AG09319 (cell line): ENCODE measurements around the gene TBC1D22A.

Source experiments
- DNase-seq: peaks from one replicate; pipeline ENCODE4 v3.0.0-alpha.2; 2010; ENCODE audit warnings: low read depth; ENCODE audit errors: extremely low read depth
- TF ChIP-seq, protein P1 (sequence below): IDR thresholded peaks from 2 replicates; pipeline ENCODE4 v1.5.1; 2011; ENCODE audit warnings: low read depth, mild to moderate bottlenecking, inconsistent platforms, low read length, moderate library complexity

The TBC1D22A gene

DNA sequence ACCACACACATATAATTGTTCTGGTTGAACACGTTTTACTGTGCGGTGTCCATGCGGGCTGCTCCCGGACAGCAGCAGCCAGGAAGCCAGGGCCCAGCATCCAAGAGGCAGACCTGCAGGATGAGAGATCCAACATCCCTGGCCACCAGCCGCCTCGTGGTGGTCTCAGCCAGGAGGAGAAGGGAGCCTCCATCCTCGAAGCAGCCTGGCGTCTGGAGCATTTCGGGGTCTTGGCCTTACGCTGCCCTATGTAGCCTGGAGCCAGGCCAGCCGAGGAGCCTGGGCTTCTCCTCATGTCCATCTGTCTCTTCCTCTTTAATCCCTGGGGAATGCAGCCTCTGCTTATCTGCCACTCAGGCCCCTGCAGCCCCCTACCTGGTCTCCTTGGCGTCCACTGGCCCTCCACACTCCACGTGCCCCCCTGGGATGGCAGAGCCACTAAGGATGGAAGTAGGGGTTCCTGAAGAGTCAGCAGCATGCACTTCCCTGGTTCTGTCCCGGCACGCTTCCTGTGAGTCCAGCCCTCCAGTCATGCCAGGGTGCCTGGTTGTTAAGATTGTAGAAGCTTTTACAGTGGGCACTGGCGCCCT, 253.2 kb downstream of the TBC1D22A start:
- DNase-seq = no peak
- TF ChIP-seq, protein P1, sequence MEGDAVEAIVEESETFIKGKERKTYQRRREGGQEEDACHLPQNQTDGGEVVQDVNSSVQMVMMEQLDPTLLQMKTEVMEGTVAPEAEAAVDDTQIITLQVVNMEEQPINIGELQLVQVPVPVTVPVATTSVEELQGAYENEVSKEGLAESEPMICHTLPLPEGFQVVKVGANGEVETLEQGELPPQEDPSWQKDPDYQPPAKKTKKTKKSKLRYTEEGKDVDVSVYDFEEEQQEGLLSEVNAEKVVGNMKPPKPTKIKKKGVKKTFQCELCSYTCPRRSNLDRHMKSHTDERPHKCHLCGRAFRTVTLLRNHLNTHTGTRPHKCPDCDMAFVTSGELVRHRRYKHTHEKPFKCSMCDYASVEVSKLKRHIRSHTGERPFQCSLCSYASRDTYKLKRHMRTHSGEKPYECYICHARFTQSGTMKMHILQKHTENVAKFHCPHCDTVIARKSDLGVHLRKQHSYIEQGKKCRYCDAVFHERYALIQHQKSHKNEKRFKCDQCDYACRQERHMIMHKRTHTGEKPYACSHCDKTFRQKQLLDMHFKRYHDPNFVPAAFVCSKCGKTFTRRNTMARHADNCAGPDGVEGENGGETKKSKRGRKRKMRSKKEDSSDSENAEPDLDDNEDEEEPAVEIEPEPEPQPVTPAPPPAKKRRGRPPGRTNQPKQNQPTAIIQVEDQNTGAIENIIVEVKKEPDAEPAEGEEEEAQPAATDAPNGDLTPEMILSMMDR = no peak

DNA sequence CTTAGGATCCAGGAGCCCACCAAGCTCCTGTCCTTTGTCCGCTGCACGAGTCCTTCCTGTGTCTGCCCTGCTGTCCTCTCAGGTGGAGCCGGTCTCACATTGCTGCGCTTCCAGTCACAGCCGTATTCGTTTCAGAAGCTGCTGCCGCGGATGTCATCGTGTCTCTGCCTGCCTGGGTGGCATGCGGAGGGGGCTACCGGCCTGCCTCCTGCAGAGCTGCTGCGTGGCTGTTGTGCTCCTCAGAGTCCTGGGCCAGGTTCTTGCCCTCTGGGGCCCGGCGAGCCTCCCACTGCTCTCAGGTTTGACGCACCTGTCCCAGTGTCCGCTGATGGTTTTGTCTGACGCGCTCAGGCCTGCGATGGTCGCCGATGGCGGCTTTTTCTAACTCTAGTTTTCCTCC, 254.2 kb downstream of the TBC1D22A start:
- TF ChIP-seq, protein P1 = no peak
- DNase-seq = no peak

- TF ChIP-seq, protein P1 = no peak
- no peak for DNase-seq
Measured at GRCh38 chr22:47017245-47017644, 254.8 kb downstream of the TBC1D22A start.

DNA sequence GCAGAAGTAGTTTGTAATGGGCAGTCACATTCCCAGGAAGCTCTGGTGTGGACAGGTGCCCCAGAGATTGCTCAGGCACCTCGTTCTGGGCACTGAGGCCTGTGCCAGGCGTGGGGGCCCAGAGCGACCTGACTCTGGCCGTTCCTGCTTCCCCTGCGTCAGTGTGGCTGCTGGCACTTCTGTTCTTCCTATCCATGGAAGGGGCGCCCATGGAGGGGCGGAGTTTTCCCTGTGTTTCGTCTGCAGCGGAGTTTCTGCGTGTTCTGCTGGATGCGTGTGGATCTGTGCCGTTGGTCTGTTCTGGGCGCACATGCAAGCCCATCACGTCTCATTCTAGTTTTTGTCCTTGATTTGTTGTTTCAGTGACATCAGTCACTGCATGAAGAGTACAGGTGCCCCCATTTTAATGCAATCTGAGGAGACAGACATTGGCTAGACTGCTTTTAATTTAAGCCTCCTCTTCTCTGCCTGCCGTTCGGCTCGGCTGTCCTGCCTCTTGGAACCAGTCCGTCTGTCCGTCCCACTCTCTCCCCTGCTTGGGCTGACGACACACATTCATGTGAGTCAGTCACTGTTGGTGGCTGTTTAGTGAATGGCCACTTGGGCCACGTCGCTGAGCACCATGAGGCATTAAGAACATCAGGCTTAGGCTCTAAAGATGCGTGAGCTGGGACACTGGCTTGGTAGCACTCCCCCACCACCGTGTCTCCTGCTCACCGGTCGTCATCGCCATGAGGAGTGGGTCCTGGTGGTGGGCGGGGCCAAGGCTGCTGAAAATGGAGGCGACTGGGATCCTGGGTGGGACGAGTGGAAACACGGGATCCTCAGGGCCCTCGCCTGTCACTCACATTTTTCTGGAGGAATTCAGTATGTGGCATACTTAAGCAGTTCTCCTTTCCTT, 255.8 kb downstream of the TBC1D22A start:
- no peak for DNase-seq
- TF ChIP-seq, protein P1 = no peak

DNA sequence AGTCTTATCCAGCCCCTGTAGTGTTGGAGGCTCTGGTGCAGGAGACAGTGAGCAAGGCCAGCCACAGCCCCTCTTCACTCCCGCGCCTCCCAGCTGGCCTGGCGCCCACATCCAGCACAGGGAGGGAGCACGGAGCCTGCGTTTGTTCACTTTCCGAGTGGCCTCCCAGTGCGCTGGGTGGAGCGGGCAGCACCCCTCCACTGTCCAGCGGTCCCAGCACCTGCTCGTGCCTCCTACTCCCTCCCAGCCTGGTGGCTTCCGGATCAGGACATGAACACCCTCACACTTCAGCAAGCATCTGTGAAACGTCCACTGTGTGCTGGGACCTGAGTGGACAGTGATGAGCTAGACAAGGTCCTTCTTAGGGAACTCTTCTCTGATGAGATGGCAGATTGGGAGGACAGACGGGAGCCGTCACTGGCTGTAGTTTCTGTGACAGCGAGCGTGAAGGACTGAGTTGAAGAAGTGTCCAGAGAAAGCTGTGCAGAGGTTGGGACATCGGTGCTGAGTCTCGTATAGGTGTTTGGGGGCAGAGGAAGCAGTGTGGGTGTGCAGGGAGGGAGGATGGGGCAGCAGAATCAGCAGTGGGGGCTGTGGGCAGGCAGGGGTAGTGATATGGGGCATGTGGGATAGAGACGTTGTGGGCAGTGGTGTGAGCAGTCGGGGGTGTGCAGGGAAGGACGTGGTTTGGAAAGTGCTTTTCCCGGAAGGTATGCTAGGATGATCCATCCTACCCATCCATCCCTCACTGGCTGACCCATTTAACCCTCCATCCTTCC, 256.8 kb downstream of the TBC1D22A start:
- no peak for DNase-seq
- TF ChIP-seq, protein P1 = no peak

DNA sequence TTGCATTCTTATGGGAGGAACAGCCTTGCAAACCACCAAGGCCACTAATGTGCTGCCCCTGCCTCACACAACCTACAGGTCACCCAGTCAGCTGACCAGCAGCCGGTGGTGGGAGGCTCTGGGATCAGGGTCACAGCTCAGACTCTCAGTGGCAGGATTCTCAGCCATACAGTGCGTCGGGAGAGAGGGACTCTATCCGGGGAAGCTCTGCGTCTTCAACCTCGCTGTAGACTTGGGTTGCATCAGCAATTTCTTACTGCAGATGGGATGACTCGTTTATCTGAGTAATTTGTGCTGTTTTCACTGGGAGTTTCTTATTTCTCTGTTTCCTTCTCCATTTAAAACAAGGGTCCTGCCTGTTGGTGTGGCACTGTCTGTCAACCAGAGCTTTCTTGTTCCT, 257.7 kb downstream of the TBC1D22A start:
- DNase-seq = no peak
- TF ChIP-seq, protein P1 = no peak
